Measurements from ENCODE around the gene SOX4.

Gene SOX4

GRCh38 chr6:21560249-21560648, 33.3 kb upstream of the SOX4 start:
- in situ Hi-C loops (cut with MboI; ENCODE audit: low sequenced_read_pairs, unreplicated experiment): no loop called here
- no peak for DNase-seq (ENCODE audit: low spot score)
- TF ChIP-seq, protein P1, sequence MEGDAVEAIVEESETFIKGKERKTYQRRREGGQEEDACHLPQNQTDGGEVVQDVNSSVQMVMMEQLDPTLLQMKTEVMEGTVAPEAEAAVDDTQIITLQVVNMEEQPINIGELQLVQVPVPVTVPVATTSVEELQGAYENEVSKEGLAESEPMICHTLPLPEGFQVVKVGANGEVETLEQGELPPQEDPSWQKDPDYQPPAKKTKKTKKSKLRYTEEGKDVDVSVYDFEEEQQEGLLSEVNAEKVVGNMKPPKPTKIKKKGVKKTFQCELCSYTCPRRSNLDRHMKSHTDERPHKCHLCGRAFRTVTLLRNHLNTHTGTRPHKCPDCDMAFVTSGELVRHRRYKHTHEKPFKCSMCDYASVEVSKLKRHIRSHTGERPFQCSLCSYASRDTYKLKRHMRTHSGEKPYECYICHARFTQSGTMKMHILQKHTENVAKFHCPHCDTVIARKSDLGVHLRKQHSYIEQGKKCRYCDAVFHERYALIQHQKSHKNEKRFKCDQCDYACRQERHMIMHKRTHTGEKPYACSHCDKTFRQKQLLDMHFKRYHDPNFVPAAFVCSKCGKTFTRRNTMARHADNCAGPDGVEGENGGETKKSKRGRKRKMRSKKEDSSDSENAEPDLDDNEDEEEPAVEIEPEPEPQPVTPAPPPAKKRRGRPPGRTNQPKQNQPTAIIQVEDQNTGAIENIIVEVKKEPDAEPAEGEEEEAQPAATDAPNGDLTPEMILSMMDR (IDR thresholded peaks at IDR 0.05; ENCODE audit: borderline replicate concordance, control extremely low read depth, extremely low read depth, insufficient read depth, missing control alignments): no peak

DNA sequence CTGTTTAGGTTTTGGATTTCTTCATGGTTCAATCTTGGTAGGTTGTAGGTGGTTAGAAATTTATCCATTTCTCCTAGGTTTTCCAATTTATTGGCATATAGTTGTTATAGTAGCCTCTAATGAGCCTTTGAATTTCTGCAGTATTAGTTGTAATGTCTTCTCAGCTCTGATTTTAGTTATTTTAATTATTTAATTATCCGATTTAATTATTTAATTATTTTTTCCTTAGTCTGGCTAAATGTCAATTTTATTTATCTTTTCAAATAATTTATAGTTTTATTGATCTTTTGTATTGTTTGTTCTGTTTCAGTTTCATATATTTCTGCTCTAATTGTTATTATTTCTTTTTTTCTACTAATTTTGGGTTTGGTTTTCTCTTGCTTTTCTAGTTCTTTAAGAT, 28.1 kb upstream of the SOX4 start:
- no peak for DNase-seq (ENCODE audit: low spot score)
- TF ChIP-seq, protein P1 (IDR thresholded peaks at IDR 0.05; ENCODE audit: borderline replicate concordance, control extremely low read depth, extremely low read depth, insufficient read depth, missing control alignments): no peak
- in situ Hi-C loops (cut with MboI; ENCODE audit: low sequenced_read_pairs, unreplicated experiment): no loop called here

DNA sequence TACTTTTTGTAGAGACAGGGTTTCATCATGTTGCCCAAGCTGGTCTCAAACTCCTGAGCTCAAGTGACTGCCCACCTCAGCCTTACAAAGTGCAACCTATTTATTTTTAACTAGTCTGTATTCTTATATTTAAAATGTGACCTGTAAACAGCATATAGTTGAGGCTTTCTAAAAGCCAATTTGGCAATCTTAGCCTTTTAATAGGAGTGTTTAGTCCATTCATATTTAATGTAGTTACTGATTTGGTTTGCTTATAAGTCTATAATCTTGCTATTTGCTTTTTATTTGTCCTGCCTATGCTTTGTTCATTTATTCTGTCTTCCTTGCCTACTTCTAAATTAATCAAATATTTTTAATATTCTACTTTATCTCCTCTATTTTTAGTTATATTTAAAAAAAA, 15.0 kb upstream of the SOX4 start:
- in situ Hi-C loops (cut with MboI; ENCODE audit: low sequenced_read_pairs, unreplicated experiment): loop anchor here (25.0 kb wide), 2 partner anchors 641 to 716 kb away; no protein-coding TSS in a partner anchor
- no peak for DNase-seq (ENCODE audit: low spot score)

DNA sequence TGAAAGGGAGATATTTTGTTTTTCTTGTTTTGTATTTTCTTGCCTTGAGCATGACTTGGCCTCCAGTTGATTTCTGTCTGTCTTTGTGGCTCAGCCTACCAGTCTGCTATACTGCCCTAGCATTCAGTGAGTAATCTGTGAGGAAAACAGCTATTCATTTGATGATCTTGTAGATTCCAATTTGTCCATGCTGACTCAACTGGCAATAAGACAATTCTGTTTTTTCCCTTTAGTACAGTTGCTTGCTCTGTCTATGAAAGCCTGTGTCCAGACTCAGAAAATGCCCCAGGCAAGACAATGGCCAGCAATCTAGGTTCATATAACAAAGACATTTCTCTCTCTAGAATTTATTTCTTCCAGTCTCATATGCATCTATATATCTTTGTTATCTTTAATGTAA, 10.9 kb upstream of the SOX4 start:
- no peak for DNase-seq (ENCODE audit: low spot score)
- in situ Hi-C loops (cut with MboI; ENCODE audit: low sequenced_read_pairs, unreplicated experiment): loop anchor here (10.0 to 25.0 kb wide), 3 partner anchors 645 to 1018 kb away; no protein-coding TSS in a partner anchor
- TF ChIP-seq, protein P1 (IDR thresholded peaks at IDR 0.05; ENCODE audit: borderline replicate concordance, control extremely low read depth, extremely low read depth, insufficient read depth, missing control alignments): no peak

More for the DNA sequence above, 15.0 kb upstream of the SOX4 start:
- TF ChIP-seq, protein P1 (IDR thresholded peaks at IDR 0.05; ENCODE audit: borderline replicate concordance, control extremely low read depth, extremely low read depth, insufficient read depth, missing control alignments): no peak

DNA sequence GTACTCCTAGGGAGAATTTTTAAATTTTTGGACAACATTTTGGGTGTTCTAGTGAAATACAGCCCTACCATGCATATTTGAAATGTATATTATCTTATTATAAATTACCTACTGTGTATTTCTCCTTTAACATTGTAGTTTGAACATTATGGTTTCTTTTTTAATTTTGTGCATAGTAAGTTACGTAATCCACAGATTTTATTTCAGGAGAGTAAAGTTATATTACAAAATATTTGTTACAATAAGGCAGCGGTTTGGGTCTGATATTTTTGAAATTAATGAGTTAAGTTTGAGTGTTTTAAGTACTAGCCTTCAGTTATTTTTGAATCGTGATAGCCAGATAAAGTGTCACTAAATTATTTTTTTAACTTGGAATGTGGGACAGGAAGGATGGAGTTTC, 7.3 kb upstream of the SOX4 start:
- TF ChIP-seq, protein P1 (IDR thresholded peaks at IDR 0.05; ENCODE audit: borderline replicate concordance, control extremely low read depth, extremely low read depth, insufficient read depth, missing control alignments): no peak

GRCh38 chr6:21586740-21587178, 6.8 kb upstream of the SOX4 start:
- in situ Hi-C loops (cut with MboI; ENCODE audit: low sequenced_read_pairs, unreplicated experiment): loop anchor here (10.0 to 25.0 kb wide), 3 partner anchors 649 to 1022 kb away; no protein-coding TSS in a partner anchor
- no peak for DNase-seq (ENCODE audit: low spot score)
- TF ChIP-seq, protein P1 (IDR thresholded peaks at IDR 0.05; ENCODE audit: borderline replicate concordance, control extremely low read depth, extremely low read depth, insufficient read depth, missing control alignments): no peak

More for the DNA sequence above, 7.3 kb upstream of the SOX4 start:
- in situ Hi-C loops (cut with MboI; ENCODE audit: low sequenced_read_pairs, unreplicated experiment): loop anchor here (10.0 to 25.0 kb wide), 3 partner anchors 649 to 1021 kb away; no protein-coding TSS in a partner anchor
- no peak for DNase-seq (ENCODE audit: low spot score)
